Colonic mucosa (tissue), 4 donors: ENCODE measurements around the gene NFYA. TPM values are rescaled to one million over a fixed set of nuclear protein-coding genes. Genes with fewer than 3 reads are reported as not detected.

Source experiments
- DNase-seq: peaks from one replicate; pipeline ENCODE4 v3.0.0-alpha.2; 2020
- H3K27ac ChIP-seq: fragments of 200-600 bp; one replicate; pipeline ENCODE4 v1.8.0; 2021
- H3K27me3 ChIP-seq: fragments of 200-600 bp; one replicate; pipeline ENCODE4 v1.8.0; 2021
- H3K36me3 ChIP-seq: fragments of 200-600 bp; one replicate; pipeline ENCODE4 v1.8.0; 2021
- H3K4me1 ChIP-seq: fragments of 200-600 bp; one replicate; pipeline ENCODE4 v1.8.0; 2021; ENCODE audit warnings: mild to moderate bottlenecking
- H3K4me3 ChIP-seq: fragments of 200-600 bp; one replicate; pipeline ENCODE4 v1.8.0; 2021
- H3K9ac ChIP-seq, 2 donors: one replicate each; pipeline ENCODE4 v1.7.0; 2013; ENCODE audit warnings: control low read depth in 2 of 2, low read depth in 2 of 2, low read length in 2 of 2
- H3K9me3 ChIP-seq: fragments of 200-600 bp; one replicate; pipeline ENCODE4 v1.8.0; 2021
- intact Hi-C: fragments of 100-400 bp; cut with DNase I; formaldehyde crosslinking; loops from one replicate; pipeline ENCODE4 v1.14.1; 2022
- total RNA-seq, 2 donors: library from RNA; stranded (reverse); fragmentation: NEBNext Ultra II Directional in 1 of 2; extraction: Animal tissue kit (Norgen Biotek cat#: 25700) in 1 of 2; gene quantifications; one replicate each; pipeline ENCODE4 v1.2.1, GENCODE V29; 2021
- TF ChIP-seq, protein P1 (sequence below): fragments of 200-600 bp; IDR thresholded peaks from one replicate; pipeline ENCODE4 v1.8.0; 2022; ENCODE audit warnings: antibody characterized with exemption, mild to moderate bottlenecking
- donor health status: healthy.
- donor health status: DM: no; HTN: no; CAD: no.
- donor health status: DM: no; HTN: no; CAD: no.

Gene NFYA
- total RNA-seq, 2 donors from 2014 or later = 21.2 to 24.5 TPM

DNA sequence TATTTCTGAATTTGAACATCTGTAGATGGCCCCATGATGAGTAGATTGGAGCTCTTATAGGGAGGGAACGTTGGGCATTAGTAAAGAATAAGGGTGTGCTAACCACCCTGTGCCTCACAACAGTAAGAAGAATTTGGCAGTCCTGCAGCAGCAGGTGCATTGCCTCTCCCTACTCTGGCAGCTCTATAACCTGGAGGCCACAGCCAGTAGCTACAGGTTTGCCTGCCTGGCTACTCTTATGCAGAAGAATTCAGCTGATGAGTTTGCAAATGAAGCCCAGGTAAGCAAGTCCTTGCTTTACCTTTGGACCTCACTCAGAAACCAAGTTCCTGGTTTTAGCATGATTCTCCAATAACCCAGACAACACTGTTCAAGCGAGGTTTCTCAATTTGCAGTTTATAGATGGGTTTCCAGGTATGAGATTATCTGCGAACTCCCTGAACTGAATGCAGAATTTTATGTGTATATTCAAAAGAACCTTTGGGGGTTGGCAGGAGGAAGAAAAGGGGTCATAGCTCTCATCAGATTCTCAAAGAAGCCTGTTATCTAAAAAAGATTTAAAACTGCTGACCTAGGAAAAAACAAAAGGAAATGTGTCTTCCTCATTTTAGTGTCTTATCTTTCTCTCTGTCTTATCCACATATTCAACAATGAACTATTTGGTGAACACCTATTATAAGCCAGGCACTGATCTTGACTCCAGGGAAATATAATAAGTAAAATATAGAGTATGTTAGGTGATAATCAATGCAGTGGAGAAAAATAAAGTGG lies 62.5 kb downstream of the NFYA start:
- Histone ChIP-seq H3K36me3 (no peaks in the 10 kb centered on the region), H3K9ac (no peak overlapping the region), H3K4me3 (no peak overlapping the region), H3K4me1 (no peaks in the 10 kb centered on the region), H3K9me3 (no peaks in the 10 kb centered on the region), H3K27ac (no peak overlapping the region), H3K27me3 (no peaks in the 10 kb centered on the region)
- TF ChIP-seq, protein P1, sequence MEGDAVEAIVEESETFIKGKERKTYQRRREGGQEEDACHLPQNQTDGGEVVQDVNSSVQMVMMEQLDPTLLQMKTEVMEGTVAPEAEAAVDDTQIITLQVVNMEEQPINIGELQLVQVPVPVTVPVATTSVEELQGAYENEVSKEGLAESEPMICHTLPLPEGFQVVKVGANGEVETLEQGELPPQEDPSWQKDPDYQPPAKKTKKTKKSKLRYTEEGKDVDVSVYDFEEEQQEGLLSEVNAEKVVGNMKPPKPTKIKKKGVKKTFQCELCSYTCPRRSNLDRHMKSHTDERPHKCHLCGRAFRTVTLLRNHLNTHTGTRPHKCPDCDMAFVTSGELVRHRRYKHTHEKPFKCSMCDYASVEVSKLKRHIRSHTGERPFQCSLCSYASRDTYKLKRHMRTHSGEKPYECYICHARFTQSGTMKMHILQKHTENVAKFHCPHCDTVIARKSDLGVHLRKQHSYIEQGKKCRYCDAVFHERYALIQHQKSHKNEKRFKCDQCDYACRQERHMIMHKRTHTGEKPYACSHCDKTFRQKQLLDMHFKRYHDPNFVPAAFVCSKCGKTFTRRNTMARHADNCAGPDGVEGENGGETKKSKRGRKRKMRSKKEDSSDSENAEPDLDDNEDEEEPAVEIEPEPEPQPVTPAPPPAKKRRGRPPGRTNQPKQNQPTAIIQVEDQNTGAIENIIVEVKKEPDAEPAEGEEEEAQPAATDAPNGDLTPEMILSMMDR = no peak
- DNase-seq = no peak
- intact Hi-C loops = no loop called here

DNA sequence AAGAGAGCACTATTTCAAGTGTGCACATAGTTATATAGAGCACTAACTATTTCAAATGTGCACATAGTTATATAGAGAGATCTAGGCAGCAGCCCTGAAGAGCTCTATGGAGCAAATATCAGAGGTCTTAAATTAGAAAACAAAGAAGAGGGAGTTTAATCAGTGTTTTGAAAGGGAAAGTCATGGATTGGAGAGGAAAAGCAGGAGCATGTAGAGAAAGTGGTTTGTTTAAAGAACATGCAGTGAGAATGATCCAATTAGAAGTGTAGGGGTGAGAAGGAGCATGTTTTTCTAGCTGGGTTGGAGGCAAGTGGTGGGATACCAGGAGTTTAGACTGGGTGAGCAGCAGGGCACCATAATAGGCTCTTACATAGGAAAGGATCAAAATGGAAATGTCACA lies 64.1 kb downstream of the NFYA start:
- DNase-seq = no peak
- Histone ChIP-seq H3K27ac (no peak overlapping the region), H3K36me3 (no peaks in the 10 kb centered on the region), H3K4me3 (no peak overlapping the region), H3K4me1 (no peaks in the 10 kb centered on the region), H3K9me3 (no peaks in the 10 kb centered on the region), H3K9ac (no peak overlapping the region), H3K27me3 (no peaks in the 10 kb centered on the region)
- TF ChIP-seq, protein P1 = no peak
- intact Hi-C loops = no loop called here

DNA sequence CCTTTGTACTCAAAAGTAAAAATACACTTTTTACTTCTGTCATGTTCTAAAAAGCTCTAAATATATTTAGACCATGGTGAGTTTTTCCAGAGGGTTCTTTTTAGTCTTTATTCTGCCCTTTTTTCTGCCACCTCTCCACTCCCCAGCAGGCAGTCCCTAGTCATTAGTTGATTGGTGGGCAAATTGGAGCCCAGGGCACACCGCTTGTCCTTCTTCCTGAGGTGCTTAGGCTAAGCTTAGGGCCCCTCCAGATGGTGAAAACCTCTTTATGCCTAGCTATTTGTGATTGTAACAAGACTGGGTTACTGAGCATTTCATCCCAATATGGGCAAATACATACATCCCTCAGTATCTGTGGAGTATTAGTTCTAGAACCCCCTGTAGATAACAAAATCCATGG lies 75.1 kb downstream of the NFYA start:
- Histone ChIP-seq H3K9ac (no peak overlapping the region), H3K27ac (no peak overlapping the region), H3K36me3 (no peaks in the 10 kb centered on the region), H3K4me3 (no peak overlapping the region), H3K9me3 (no peaks in the 10 kb centered on the region), H3K27me3 (no peaks in the 10 kb centered on the region), H3K4me1 (no peaks in the 10 kb centered on the region)
- intact Hi-C loops = no loop called here
- TF ChIP-seq, protein P1 = no peak
- no peak for DNase-seq

Other genes with a start within 250 kb of the NFYA start
- gene UNC5CL, start 33.8 kb upstream of the NFYA start, total RNA-seq = 1 to 10 TPM; 4.1 to 4.2 TPM
- gene TSPO2, start 30.5 kb upstream of the NFYA start, total RNA-seq = not detected
- under 1 TPM in 1 of 2 donors, not detected in 1; 0.22 TPM for gene APOBEC2, start 19.8 kb upstream of the NFYA start, total RNA-seq
- 10 to 100 TPM; 25.0 to 34.2 TPM for gene OARD1, start 618 bp upstream of the NFYA start, total RNA-seq
- gene TREML1, start 81.4 kb downstream of the NFYA start, total RNA-seq = not detected
- gene TREM2, start 90.1 kb downstream of the NFYA start, total RNA-seq = under 1 TPM in 1 of 2 donors, not detected in 1; 0.88 TPM
- under 1 TPM in 1 of 2 donors, not detected in 1; 0.11 TPM for gene TREML2, start 128.2 kb downstream of the NFYA start, total RNA-seq
- not detected for gene TREML4, start 155.4 kb downstream of the NFYA start, total RNA-seq
- 1 to 10 TPM in 1 of 2 donors, not detected in 1; 1.4 TPM for gene TREM1, start 213.7 kb downstream of the NFYA start, total RNA-seq